K562 (cell line): ENCODE data around the gene HOXA10. TPM values are rescaled to one million over a fixed set of nuclear protein-coding genes. Genes with fewer than 3 reads are reported as not detected.

Experiments used
- ATAC-seq: fragments of 200-7000 bp; cut with Tn5 transposase; 3 replicates; pipeline ENCODE4 v1.9.1; 2020; ENCODE audit warnings: moderate library complexity
- BruUV-seq: library from RNA; stranded (reverse); fragments of 400-500 nt; replicated peaks from 2 replicates; lab custom pipeline; 2021; lab: Mats Ljungman, UMichigan
- CTCF ChIA-PET: fragments of 300-600 bp; formaldehyde crosslinking; extraction: SDS; loops from one replicate; lab custom pipeline; 2021; ENCODE audit warnings: low intra/inter-chr PET ratio; lab: Yijun Ruan, JAX
- POLR2A ChIA-PET: fragments of 300-600, 350-650 bp; sonication (Branson Sonifier 250); formaldehyde crosslinking; extraction: SDS; loops from one replicate; lab custom pipeline; 2021; ENCODE audit warnings: antibody characterized with exemption, inconsistent platforms; lab: Yijun Ruan, JAX
- DNase-seq, 4 experiments: peaks; one replicate each; pipeline versions ENCODE4 v3.0.0 to v3.0.0-alpha.2; 2011 to 2018; ENCODE audit warnings: low spot score in 3 of 4, mixed read lengths in 3 of 4; ENCODE audit errors: extremely low read depth in 1 of 4
- FAIRE-seq: peaks from 2 replicates; lab custom pipeline; 2011; peaks lifted over from hg19 to GRCh38; lab: Jason Lieb, UNC
- H2AFZ ChIP-seq: 2 replicates; pipeline ENCODE4 v1.6.0; 2011; ENCODE audit warnings: low read depth, low read length, control low read depth, inconsistent platforms
- H3K27ac ChIP-seq: fragments of 200-600 bp; 3 replicates; pipeline ENCODE4 v1.8.0; 2011; ENCODE audit warnings: low read depth, mild to moderate bottlenecking, control low read depth, inconsistent platforms, low read length, moderate library complexity, mixed read lengths; ENCODE audit errors: extremely low read depth
- H3K27me3 ChIP-seq, 2 experiments: fragments of 300-600 bp in 1 of 2; 2 replicates in 1 of 2; 3 replicates in 1 of 2; pipeline versions ENCODE4 v1.6.0 to v1.8.0; 2011; ENCODE audit warnings: inconsistent platforms in 2 of 2, low read length in 2 of 2, mild to moderate bottlenecking in 1 of 2, mixed read lengths in 1 of 2, moderate library complexity in 1 of 2; ENCODE audit not compliant: control insufficient read depth in 2 of 2, insufficient read depth in 2 of 2
- H3K36me3 ChIP-seq: fragments of 300-600 bp; 3 replicates; pipeline ENCODE4 v1.8.0; 2011; ENCODE audit warnings: mild to moderate bottlenecking, low read length, inconsistent platforms; ENCODE audit not compliant: control insufficient read depth, insufficient read depth
- H3K4me1 ChIP-seq, 2 experiments: fragments of 200-600 bp in 1 of 2; replicated peaks in 1 of 2; 2 replicates in 1 of 2; 3 replicates in 1 of 2; pipeline versions ENCODE4 v1.5.1 to v1.8.0; 2011; ENCODE audit warnings: inconsistent platforms in 2 of 2, low read length in 2 of 2, mild to moderate bottlenecking in 1 of 2, mixed read lengths in 1 of 2, moderate library complexity in 1 of 2; ENCODE audit not compliant: control insufficient read depth in 2 of 2, insufficient read depth in 2 of 2
- H3K4me2 ChIP-seq: 2 replicates; pipeline ENCODE4 v1.6.1; 2011; ENCODE audit warnings: low read length, control low read depth, inconsistent platforms, mixed read lengths; ENCODE audit not compliant: insufficient read depth
- H3K4me3 ChIP-seq: fragments of 200-600 bp; sonication (generic), shearing (Covaris generic); 2 replicates; pipeline ENCODE4 v1.5.1; 2016; ENCODE audit warnings: control low read depth, inconsistent platforms
- H3K79me2 ChIP-seq: fragments of 200-600 bp; 3 replicates; pipeline ENCODE4 v1.8.0; 2011; ENCODE audit warnings: low read length, inconsistent platforms; ENCODE audit not compliant: control insufficient read depth, insufficient read depth
- H3K9ac ChIP-seq, 2 experiments: 2 replicates each; pipeline versions ENCODE4 v1.6.0 to v1.6.1; 2011; ENCODE audit warnings: low read depth in 2 of 2, low read length in 2 of 2, control low read depth in 1 of 2, inconsistent platforms in 1 of 2, mild to moderate bottlenecking in 1 of 2, mixed read lengths in 1 of 2; ENCODE audit not compliant: insufficient read depth in 1 of 2
- H3K9me1 ChIP-seq: one replicate; pipeline ENCODE4 v1.6.0; 2011; ENCODE audit warnings: inconsistent platforms, mild to moderate bottlenecking, low read length, moderate library complexity; ENCODE audit not compliant: control insufficient read depth, insufficient read depth
- H3K9me3 ChIP-seq: replicated peaks from 2 replicates; pipeline ENCODE4 v1.5.1; 2011; ENCODE audit warnings: low read depth, low read length, inconsistent platforms; ENCODE audit not compliant: control insufficient read depth, insufficient read depth
- H4K20me1 ChIP-seq: replicated peaks from 2 replicates; pipeline ENCODE4 v1.6.1; 2011; ENCODE audit warnings: low read length, inconsistent platforms, mixed read lengths; ENCODE audit not compliant: control insufficient read depth, insufficient read depth
- CBX2 ChIP-seq: fragments of 200-600 bp; sonication (generic); IDR thresholded peaks from one replicate; pipeline ENCODE4 v1.6.1; 2012; ENCODE audit warnings: mild to moderate bottlenecking, low read length, inconsistent platforms; ENCODE audit not compliant: insufficient read depth, poor library complexity, severe bottlenecking
- CTCF ChIP-seq, 3 experiments: IDR thresholded peaks in 2 of 3; conservative IDR thresholded peaks in 1 of 3; 2 replicates each; pipeline ENCODE4 v1.5.1; 2011 to 2012; ENCODE audit warnings: low read length in 3 of 3, mild to moderate bottlenecking in 3 of 3, control low read depth in 2 of 3, improper control_type of control experiment in 1 of 3, inconsistent platforms in 1 of 3, low read depth in 1 of 3, mixed read lengths in 1 of 3, moderate library complexity in 1 of 3; ENCODE audit not compliant: insufficient read depth in 2 of 3
- DMBX1 ChIP-seq: fragments of 250-450 bp; sonication (Bioruptor Pico); IDR thresholded peaks from 2 replicates; pipeline ENCODE4 v1.8.0; 2022; ENCODE audit warnings: inconsistent platforms, mild to moderate bottlenecking, moderate library complexity, borderline replicate concordance
- SMARCC2 ChIP-seq: fragments of 450-650 bp; IDR thresholded peaks from 2 replicates; pipeline ENCODE4 v1.6.1; 2017; ENCODE audit warnings: antibody characterized with exemption, moderate library complexity, mild to moderate bottlenecking, low read depth
- TOE1 ChIP-seq, 2 experiments: fragments of 450-650 bp in 1 of 2; sonication (generic) in 1 of 2; formaldehyde crosslinking in 1 of 2; IDR thresholded peaks; 2 replicates each; pipeline versions ENCODE4 v1.7.1 to v1.8.0; 2016 to 2022; ENCODE audit warnings: borderline replicate concordance in 2 of 2, mild to moderate bottlenecking in 2 of 2, antibody characterized with exemption in 1 of 2, inconsistent platforms in 1 of 2, low read depth in 1 of 2, missing genetic modification reagents in 1 of 2, moderate library complexity in 1 of 2
- U2AF2 ChIP-seq: fragments of 200-400 bp; formaldehyde crosslinking; optimal IDR thresholded peaks from 2 replicates; pipeline ENCODE3; 2017; ENCODE audit warnings: low read depth, mild to moderate bottlenecking, low read length
- ZNF184 ChIP-seq: sonication (generic); formaldehyde crosslinking; IDR thresholded peaks from 2 replicates; pipeline ENCODE4 v1.5.0; 2020; ENCODE audit warnings: missing genetic modification reagents
- ZNF77 ChIP-seq: fragments of 250-450 bp; sonication (Bioruptor Pico); IDR thresholded peaks from 2 replicates; pipeline ENCODE4 v1.5.0; 2020
- WGBS: fragments of 100-300 bp; shearing (Covaris generic); methylation state at CpG from one replicate; pipeline ENCODE4 v1.1.6; 2016; ENCODE audit warnings: low coverage, mixed read lengths; ENCODE audit not compliant: insufficient coverage; ENCODE audit errors: missing lambda C conversion rate; 5-methylcytosine and 5-hydroxymethylcytosine counted together
- in situ Hi-C: fragments of 300-500 bp; cut with MboI; formaldehyde crosslinking; loops from 4 replicates; pipeline ENCODE4 v1.15.0; 2018; ENCODE audit warnings: inconsistent platforms, mixed read lengths
- intact Hi-C: fragments of 100-400 bp; cut with micrococcal nuclease; formaldehyde crosslinking; loops from 2 replicates; pipeline ENCODE4 v1.14.2; 2022
- polyA plus RNA-seq, 8 experiments: library from polyadenylated mRNA; depleted of rRNA in 4 of 8; stranded (reverse) in 5 of 8; unstranded in 3 of 8; fragments of >200 nt; fragmentation: Nextera tagmentation in 2 of 8; fragmentation: Illumina TruSeq in 1 of 8; extraction: Ambion mirVana in 2 of 8; extraction: Trizol in 1 of 8; gene quantifications; 2 replicates each; pipeline versions ENCODE4 v1.2.1 to v1.2.3, GENCODE V29; 2011 to 2014; ENCODE audit warnings: inconsistent platforms in 1 of 8, missing spikeins in 1 of 8
- total RNA-seq, 7 experiments: library from RNA; depleted of rRNA in 6 of 7; stranded (reverse); fragments of >200 nt in 6 of 7; fragmentation: Illumina TruSeq in 2 of 7; extraction: Trizol in 2 of 7; gene quantifications; 2 replicates each; pipeline versions ENCODE4 v1.2.1 to v1.2.3, GENCODE V29; 2011 to 2021; ENCODE audit warnings: low replicate concordance in 1 of 7

The HOXA10 gene
- total and polyA plus RNA-seq, 9 of the 15 experiments (the other 6 are each of a cell fraction or from before 2014, with no cell fraction given), result not detected

- Histone ChIP-seq H3K79me2 (no peaks in the 10 kb centered on the region), H3K4me2 (no peak overlapping the region), H3K4me1 (no peaks in the 10 kb centered on the region), H3K36me3 (no peaks in the 10 kb centered on the region), H3K9me1 (no peaks in the 10 kb centered on the region), H3K9ac (no peak overlapping the region), H2AFZ (no peak overlapping the region)
- ATAC-seq (no peak), FAIRE-seq (no peak), DNase-seq (no peak)
- intact Hi-C loops, result no loop called here
- in situ Hi-C loops, result no loop called here
- POLR2A ChIA-PET, result interaction anchor here (0.6 kb wide), 1 partner anchor 94 kb away, joined by 3 read pairs; no protein-coding TSS in a partner anchor
- BruUV-seq, result no TSS peak
- TF ChIP-seq ZNF184 (CRISPR knock-in tag) (no peak), DMBX1 (CRISPR knock-in tag) (no peak), CTCF (IDR thresholded peaks at IDR 0.05 in 2 of 3, conservative IDR thresholded peaks at IDR 0.05 in 1 of 3; ENCODE audit: insufficient read depth in 2 of 3, low read depth in 1 of 3, low read length in 3 of 3) (no peak), SMARCC2 (no peak), U2AF2 (no peak), ZNF77 (CRISPR knock-in tag) (no peak), TOE1 (IDR thresholded peaks at IDR 0.05; ENCODE audit: borderline replicate concordance) (no peak), TOE1 (CRISPR knock-in tag; IDR thresholded peaks at IDR 0.05; ENCODE audit: borderline replicate concordance, low read depth) (no peak), CBX2 (no peak)
- TF ChIP-seq, all 486 proteins: peak for 0
- CTCF ChIA-PET, result no interaction called here
- Histone ChIP-seq H3K4me3 (no peak overlapping the region), H3K9me3 (no peaks in the 10 kb centered on the region), H3K27ac (no peak overlapping the region), H4K20me1 (no peaks in the 10 kb centered on the region; the same call in 1 of the 2 replicates), H3K27me3 (peaks cover 29 to 68% of the 10 kb centered on the region in 2 experiments)
- WGBS, result 15% methylated on average over 39 of the region's 42 CpGs
Measured at GRCh38 chr7:27122077-27122910, 51.8 kb downstream of the HOXA10 start.
